ENCODE results near the gene GUCY1B1. TPM values are rescaled to one million over a fixed set of nuclear protein-coding genes. Genes with fewer than 3 reads are reported as not detected.

GUCY1B1 gene
- total RNA-seq, 1 experiment from 2014 or later = 0.50 TPM

GRCh38 chr4:155711556-155711955, 47.3 kb upstream of the GUCY1B1 start:
- H3K9me3 ChIP-seq (ENCODE audit: control insufficient read depth, low read depth, low read length) = no peaks in the 10 kb centered on the region
- H3K4ac ChIP-seq (ENCODE audit: low read depth, low read length) = no peak overlapping the region
- no peak overlapping the region for H4K8ac ChIP-seq (replicated peaks; ENCODE audit: insufficient read length, low read depth, low read length)
- no peak overlapping the region for H3K56ac ChIP-seq (ENCODE audit: insufficient read length, low read depth, low read length)
- Mint-ChIP-seq H3K27me3 (ENCODE audit: low read depth) (peaks cover 6% of the 10 kb centered on the region), H3K27ac (no peak overlapping the region), H3K9me3 (no peaks in the 10 kb centered on the region), H3K36me3 (ENCODE audit: insufficient read depth in 1 of 3, low read depth in 3 of 3) (no peaks in the 10 kb centered on the region), H3K4me3 (no peak overlapping the region), H3K4me1 (no peaks in the 10 kb centered on the region)
- no peak overlapping the region for H2BK15ac ChIP-seq (ENCODE audit: low read depth, low read length)
- no peak overlapping the region for H2BK5ac ChIP-seq (ENCODE audit: insufficient read length, low read length)
- no peak overlapping the region for H4K91ac ChIP-seq (ENCODE audit: insufficient read length, low read depth, low read length)
- H3K27ac ChIP-seq (ENCODE audit: insufficient read length, low read depth, low read length) = no peak overlapping the region
- H2AFZ ChIP-seq (ENCODE audit: low read length) = no peak overlapping the region
- no peak overlapping the region for H2BK20ac ChIP-seq (ENCODE audit: low read depth, low read length, poor library complexity, severe bottlenecking)
- H2AK5ac ChIP-seq (ENCODE audit: insufficient read length, low read length) = no peak overlapping the region
- H2BK12ac ChIP-seq (ENCODE audit: insufficient read length, low read depth, low read length) = no peak overlapping the region
- no peaks in the 10 kb centered on the region for H3K79me1 ChIP-seq (ENCODE audit: insufficient read depth, low read depth, low read length, poor library complexity, severe bottlenecking)
- H4K5ac ChIP-seq (ENCODE audit: insufficient read length, low read depth, low read length) = no peak overlapping the region
- no peak overlapping the region for H3K4me2 ChIP-seq (ENCODE audit: insufficient read depth, insufficient read length, low read length)
- no peak overlapping the region for H3K23ac ChIP-seq (ENCODE audit: insufficient read length, low read depth, low read length)
- no peak overlapping the region for H2BK120ac ChIP-seq (ENCODE audit: low read depth, low read length, poor library complexity, severe bottlenecking)
- H3T11ph ChIP-seq (ENCODE audit: low read length) = no peak overlapping the region
- no CpG with 5 or more reads among the region's 1 CpG for WGBS (ENCODE audit: extremely low coverage, insufficient read length, low lambda C conversion rate)
- H3K4me1 ChIP-seq (ENCODE audit: insufficient read depth, low read length) = no peaks in the 10 kb centered on the region
- H3K23me2 ChIP-seq (ENCODE audit: insufficient read length, low read depth, low read length, poor library complexity, severe bottlenecking) = no peaks in the 10 kb centered on the region
- no peak overlapping the region for H3K14ac ChIP-seq (ENCODE audit: insufficient read depth, low read length)
- no peak overlapping the region for H3K18ac ChIP-seq (ENCODE audit: insufficient read length, low read depth, low read length)
- H3K27me3 ChIP-seq (ENCODE audit: insufficient read depth, low read length) = no peaks in the 10 kb centered on the region
- no peak overlapping the region for H3K9ac ChIP-seq (ENCODE audit: extremely low read depth, insufficient read length, low read length)
- TF ChIP-seq CTCF (conservative IDR thresholded peaks at IDR 0.05) = no peak
- no peak for DNase-seq
- no peaks in the 10 kb centered on the region for H3K79me2 ChIP-seq (ENCODE audit: insufficient read depth, low read length)
- H4K20me1 ChIP-seq (ENCODE audit: control insufficient read depth, insufficient read depth, insufficient read length) = no peaks in the 10 kb centered on the region

Measured in H9 (cell line).